Measurements from ENCODE around the gene SMTN. TPM values are rescaled to one million over a fixed set of nuclear protein-coding genes. Genes with fewer than 3 reads are reported as not detected.
A peak's percentile ranks its signal among the peaks of the same experiment; 100 is the strongest.

SMTN gene
- total and polyA plus RNA-seq, 10 of the 15 experiments (the other 5 are each of a cell fraction or from before 2014, with no cell fraction given) = 0.92 to 21.9 (median 4.8) TPM

DNA sequence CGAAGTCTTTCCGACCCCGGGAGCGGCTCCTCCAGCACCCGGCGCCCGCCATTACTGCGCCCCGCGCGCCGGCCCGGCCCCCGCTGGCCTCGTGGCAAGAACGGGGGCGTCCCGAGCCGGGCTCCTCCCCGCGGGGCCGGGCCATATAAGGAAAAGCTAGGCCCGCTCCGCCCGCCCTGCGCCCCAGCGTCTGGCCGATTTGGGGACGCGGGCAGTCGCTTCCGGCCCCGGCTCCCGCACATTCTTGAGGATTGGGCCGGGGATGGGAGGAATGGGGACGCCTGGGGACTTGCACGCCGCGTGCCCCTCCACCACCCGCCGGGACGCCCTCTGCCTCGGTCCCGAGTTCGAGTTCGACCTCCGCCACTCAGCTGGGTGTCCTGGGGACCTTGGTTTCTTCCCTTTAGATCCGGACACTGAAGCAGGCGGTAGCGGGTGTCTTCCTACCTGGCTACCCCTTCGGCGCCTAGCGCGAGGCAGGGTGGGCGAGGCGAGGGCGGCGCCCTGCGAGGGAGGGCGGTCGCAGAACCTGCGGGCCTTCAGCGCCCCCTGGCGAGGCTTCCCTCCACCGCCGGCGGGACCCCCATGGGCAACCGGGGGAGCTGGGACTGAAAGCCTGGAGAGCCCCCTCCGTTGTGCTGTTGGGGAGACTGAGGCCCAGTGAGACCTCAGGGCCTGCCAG is 3.8 kb downstream of the SMTN start (continued):
- 0 out of 2 replicates have a peak, but pooled peaks have one; percentile 38 for TF ChIP-seq POLR2AphosphoS2 (IDR thresholded peaks at IDR 0.05; ENCODE audit: low read depth, low read length)
- TF ChIP-seq CHD2 (IDR thresholded peaks at IDR 0.05; ENCODE audit: borderline replicate concordance, low read depth, low read length) = no peak; the same call in 1 of the 2 replicates
- TF ChIP-seq POLR2A (IDR thresholded peaks at IDR 0.05; ENCODE audit: low read depth, low read length) = peak; percentile 93
- peak; percentile 97 to 99 for TF ChIP-seq SRF (IDR thresholded peaks at IDR 0.05; ENCODE audit: low read depth in 2 of 2, low read length in 2 of 2)
- TF ChIP-seq, protein P1, sequence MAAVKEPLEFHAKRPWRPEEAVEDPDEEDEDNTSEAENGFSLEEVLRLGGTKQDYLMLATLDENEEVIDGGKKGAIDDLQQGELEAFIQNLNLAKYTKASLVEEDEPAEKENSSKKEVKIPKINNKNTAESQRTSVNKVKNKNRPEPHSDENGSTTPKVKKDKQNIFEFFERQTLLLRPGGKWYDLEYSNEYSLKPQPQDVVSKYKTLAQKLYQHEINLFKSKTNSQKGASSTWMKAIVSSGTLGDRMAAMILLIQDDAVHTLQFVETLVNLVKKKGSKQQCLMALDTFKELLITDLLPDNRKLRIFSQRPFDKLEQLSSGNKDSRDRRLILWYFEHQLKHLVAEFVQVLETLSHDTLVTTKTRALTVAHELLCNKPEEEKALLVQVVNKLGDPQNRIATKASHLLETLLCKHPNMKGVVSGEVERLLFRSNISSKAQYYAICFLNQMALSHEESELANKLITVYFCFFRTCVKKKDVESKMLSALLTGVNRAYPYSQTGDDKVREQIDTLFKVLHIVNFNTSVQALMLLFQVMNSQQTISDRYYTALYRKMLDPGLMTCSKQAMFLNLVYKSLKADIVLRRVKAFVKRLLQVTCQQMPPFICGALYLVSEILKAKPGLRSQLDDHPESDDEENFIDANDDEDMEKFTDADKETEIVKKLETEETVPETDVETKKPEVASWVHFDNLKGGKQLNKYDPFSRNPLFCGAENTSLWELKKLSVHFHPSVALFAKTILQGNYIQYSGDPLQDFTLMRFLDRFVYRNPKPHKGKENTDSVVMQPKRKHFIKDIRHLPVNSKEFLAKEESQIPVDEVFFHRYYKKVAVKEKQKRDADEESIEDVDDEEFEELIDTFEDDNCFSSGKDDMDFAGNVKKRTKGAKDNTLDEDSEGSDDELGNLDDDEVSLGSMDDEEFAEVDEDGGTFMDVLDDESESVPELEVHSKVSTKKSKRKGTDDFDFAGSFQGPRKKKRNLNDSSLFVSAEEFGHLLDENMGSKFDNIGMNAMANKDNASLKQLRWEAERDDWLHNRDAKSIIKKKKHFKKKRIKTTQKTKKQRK (IDR thresholded peaks at IDR 0.05; ENCODE audit: low read depth, low read length) = no peak
- peak; percentile 61 for TF ChIP-seq KLF5 (IDR thresholded peaks at IDR 0.05; ENCODE audit: partially characterized antibody)
- TF ChIP-seq, protein P2, sequence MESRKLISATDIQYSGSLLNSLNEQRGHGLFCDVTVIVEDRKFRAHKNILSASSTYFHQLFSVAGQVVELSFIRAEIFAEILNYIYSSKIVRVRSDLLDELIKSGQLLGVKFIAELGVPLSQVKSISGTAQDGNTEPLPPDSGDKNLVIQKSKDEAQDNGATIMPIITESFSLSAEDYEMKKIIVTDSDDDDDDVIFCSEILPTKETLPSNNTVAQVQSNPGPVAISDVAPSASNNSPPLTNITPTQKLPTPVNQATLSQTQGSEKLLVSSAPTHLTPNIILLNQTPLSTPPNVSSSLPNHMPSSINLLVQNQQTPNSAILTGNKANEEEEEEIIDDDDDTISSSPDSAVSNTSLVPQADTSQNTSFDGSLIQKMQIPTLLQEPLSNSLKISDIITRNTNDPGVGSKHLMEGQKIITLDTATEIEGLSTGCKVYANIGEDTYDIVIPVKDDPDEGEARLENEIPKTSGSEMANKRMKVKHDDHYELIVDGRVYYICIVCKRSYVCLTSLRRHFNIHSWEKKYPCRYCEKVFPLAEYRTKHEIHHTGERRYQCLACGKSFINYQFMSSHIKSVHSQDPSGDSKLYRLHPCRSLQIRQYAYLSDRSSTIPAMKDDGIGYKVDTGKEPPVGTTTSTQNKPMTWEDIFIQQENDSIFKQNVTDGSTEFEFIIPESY (IDR thresholded peaks at IDR 0.05) = no peak
- TF ChIP-seq WRNIP1 (IDR thresholded peaks at IDR 0.05; ENCODE audit: borderline replicate concordance, low read depth, low read length) = no peak
- no peak for TF ChIP-seq HDAC6 (IDR thresholded peaks at IDR 0.05; ENCODE audit: unreplicated experiment)
- TF ChIP-seq ELK1 (IDR thresholded peaks at IDR 0.05; ENCODE audit: low read depth, low read length) = peak; percentile 97
- TF ChIP-seq NR2C1 (IDR thresholded peaks at IDR 0.05) = no peak
- no peak for TF ChIP-seq SIX5 (IDR thresholded peaks at IDR 0.05; ENCODE audit: low read depth, low read length, severe bottlenecking)
- TF ChIP-seq SREBF2 (IDR thresholded peaks at IDR 0.05; ENCODE audit: low read length) = no peak
- TF ChIP-seq CUX1 (IDR thresholded peaks at IDR 0.05; ENCODE audit: insufficient replicate concordance, low read depth, low read length) = no peak
- TF ChIP-seq BCL11A (IDR thresholded peaks at IDR 0.05; ENCODE audit: low read depth, low read length) = no peak
- TF ChIP-seq, protein P3, sequence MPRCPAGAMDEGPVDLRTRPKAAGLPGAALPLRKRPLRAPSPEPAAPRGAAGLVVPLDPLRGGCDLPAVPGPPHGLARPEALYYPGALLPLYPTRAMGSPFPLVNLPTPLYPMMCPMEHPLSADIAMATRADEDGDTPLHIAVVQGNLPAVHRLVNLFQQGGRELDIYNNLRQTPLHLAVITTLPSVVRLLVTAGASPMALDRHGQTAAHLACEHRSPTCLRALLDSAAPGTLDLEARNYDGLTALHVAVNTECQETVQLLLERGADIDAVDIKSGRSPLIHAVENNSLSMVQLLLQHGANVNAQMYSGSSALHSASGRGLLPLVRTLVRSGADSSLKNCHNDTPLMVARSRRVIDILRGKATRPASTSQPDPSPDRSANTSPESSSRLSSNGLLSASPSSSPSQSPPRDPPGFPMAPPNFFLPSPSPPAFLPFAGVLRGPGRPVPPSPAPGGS (IDR thresholded peaks at IDR 0.05; ENCODE audit: borderline replicate concordance, insufficient read depth, low read depth, low read length, poor library complexity, severe bottlenecking) = no peak
